Esophagus squamous epithelium (tissue), 5 donors: ENCODE data around the gene RARB. TPM values are rescaled to one million over a fixed set of nuclear protein-coding genes. Genes with fewer than 3 reads are reported as not detected.

ENCODE experiments used
- DNase-seq: peaks from one replicate; lab custom pipeline; 2025; lab: John Stamatoyannopoulos, UW
- H3K27ac ChIP-seq, 4 donors: fragments of 200-600 bp; sonication (generic); one replicate each; pipeline ENCODE4 v1.5.1; 2016 to 2019; ENCODE audit warnings: mild to moderate bottlenecking in 1 of 4
- H3K27me3 ChIP-seq, 4 donors: fragments of 200-600 bp; sonication (generic); 1 replicate in 3 of 4; 2 replicates in 1 of 4; pipeline versions ENCODE4 v1.5.1 to v1.6.0; 2017 to 2021; ENCODE audit warnings: antibody characterized with exemption in 1 of 4
- H3K36me3 ChIP-seq, 3 donors: fragments of 200-600 bp; sonication (generic); one replicate each; pipeline ENCODE4 v1.5.1; 2016 to 2019
- H3K4me1 ChIP-seq, 3 donors: fragments of 200-600 bp; sonication (generic); one replicate each; pipeline ENCODE4 v1.5.1; 2017 to 2019
- H3K4me3 ChIP-seq, 4 donors: fragments of 200-600 bp; sonication (generic); 1 replicate in 3 of 4; 2 replicates in 1 of 4; pipeline ENCODE4 v1.5.1; 2016 to 2019; ENCODE audit warnings: mild to moderate bottlenecking in 2 of 4, moderate library complexity in 1 of 4
- H3K9me3 ChIP-seq, 3 donors: fragments of 200-600 bp; sonication (generic); one replicate each; pipeline ENCODE4 v1.5.1; 2016 to 2019
- POLR2A ChIP-seq, 4 donors: fragments of 450-650 bp; IDR thresholded peaks; one replicate each; pipeline ENCODE4 v1.6.1; 2017; ENCODE audit warnings: antibody characterized with exemption in 4 of 4, mild to moderate bottlenecking in 4 of 4, moderate library complexity in 3 of 4
- WGBS, 2 donors: methylation state at CpG; one replicate each; pipeline ENCODE4 v1.1.5; 2018; 5-methylcytosine and 5-hydroxymethylcytosine counted together
- intact Hi-C: fragments of 100-400 bp; cut with DNase I; formaldehyde crosslinking; loops from one replicate; pipeline ENCODE4 v1.15.0; 2022
- total RNA-seq, 4 donors: library from RNA; depleted of rRNA; stranded (reverse); fragments of >200 nt; gene quantifications; one replicate each; pipeline ENCODE4 v1.1.0, GENCODE V29; 2016
- TF ChIP-seq, protein P1 (sequence below), 6 experiments: fragments of 450-650 bp in 4 of 6; fragments of 200-600 bp in 2 of 6; sonication (generic) in 2 of 6; IDR thresholded peaks; one replicate each; pipeline ENCODE4 v1.5.1; 2016 to 2019; ENCODE audit warnings: antibody characterized with exemption in 6 of 6, mild to moderate bottlenecking in 4 of 6, moderate library complexity in 4 of 6
- donor health status: DM: yes; HTN: yes; CAD: no.

Gene RARB
- total RNA-seq, 4 donors from 2014 or later, result 1.9 to 9.0 (median 3.5) TPM

GRCh38 chr3:25449857-25450256, 21.8 kb downstream of the RARB start:
- Histone ChIP-seq H3K4me1 (peaks cover 7 to 24% (median 23%) of the 10 kb centered on the region in 3 donors), H3K27me3 (no peaks in the 10 kb centered on the region), H3K27ac (peak overlapping the region in 3 of 4 donors; percentile 8 to 79 (median 56)), H3K36me3 (no peaks in the 10 kb centered on the region), H3K4me3 (no peak overlapping the region), H3K9me3 (no peaks in the 10 kb centered on the region)
- TF ChIP-seq, protein P1, sequence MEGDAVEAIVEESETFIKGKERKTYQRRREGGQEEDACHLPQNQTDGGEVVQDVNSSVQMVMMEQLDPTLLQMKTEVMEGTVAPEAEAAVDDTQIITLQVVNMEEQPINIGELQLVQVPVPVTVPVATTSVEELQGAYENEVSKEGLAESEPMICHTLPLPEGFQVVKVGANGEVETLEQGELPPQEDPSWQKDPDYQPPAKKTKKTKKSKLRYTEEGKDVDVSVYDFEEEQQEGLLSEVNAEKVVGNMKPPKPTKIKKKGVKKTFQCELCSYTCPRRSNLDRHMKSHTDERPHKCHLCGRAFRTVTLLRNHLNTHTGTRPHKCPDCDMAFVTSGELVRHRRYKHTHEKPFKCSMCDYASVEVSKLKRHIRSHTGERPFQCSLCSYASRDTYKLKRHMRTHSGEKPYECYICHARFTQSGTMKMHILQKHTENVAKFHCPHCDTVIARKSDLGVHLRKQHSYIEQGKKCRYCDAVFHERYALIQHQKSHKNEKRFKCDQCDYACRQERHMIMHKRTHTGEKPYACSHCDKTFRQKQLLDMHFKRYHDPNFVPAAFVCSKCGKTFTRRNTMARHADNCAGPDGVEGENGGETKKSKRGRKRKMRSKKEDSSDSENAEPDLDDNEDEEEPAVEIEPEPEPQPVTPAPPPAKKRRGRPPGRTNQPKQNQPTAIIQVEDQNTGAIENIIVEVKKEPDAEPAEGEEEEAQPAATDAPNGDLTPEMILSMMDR (IDR thresholded peaks at IDR 0.05), result no peak
- no peak for TF ChIP-seq POLR2A (IDR thresholded peaks at IDR 0.05)
- intact Hi-C loops, result no loop called here
- DNase-seq, result no peak
- 84 to 94% methylated on average over 8 of the region's 8 CpGs for WGBS, 2 donors

DNA sequence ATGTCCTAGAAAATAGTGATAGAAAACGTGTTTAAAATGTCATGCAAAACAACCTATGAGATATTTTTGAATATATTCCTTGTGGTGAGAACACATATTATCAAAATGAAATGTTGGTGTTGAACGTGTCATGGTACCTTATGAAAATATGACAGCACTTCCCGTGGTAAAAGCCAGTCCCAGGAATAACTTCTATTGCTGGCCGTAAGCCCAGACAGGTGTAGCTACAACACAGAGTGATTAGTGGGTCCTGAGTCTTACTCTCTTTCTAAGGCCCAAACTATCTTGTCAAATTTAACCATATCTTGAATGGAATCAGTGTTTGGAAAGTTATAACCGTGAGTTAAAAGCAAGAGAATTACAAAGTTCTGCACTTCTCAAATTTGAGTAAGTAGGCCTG, 24.1 kb downstream of the RARB start:
- H3K9me3 ChIP-seq, result no peaks in the 10 kb centered on the region
- intact Hi-C loops, result no loop called here
- H3K27me3 ChIP-seq, result no peaks in the 10 kb centered on the region
- H3K36me3 ChIP-seq, result no peaks in the 10 kb centered on the region
- no peak overlapping the region for H3K4me3 ChIP-seq
- DNase-seq, result no peak
- peaks cover 9 to 48% (median 29%) of the 10 kb centered on the region in 3 donors for H3K4me1 ChIP-seq
- WGBS, 2 donors, result 66 to 69% methylated on average over 5 of the region's 5 CpGs
- peak overlapping the region in 2 of 4 donors; percentile 18 to 22 for H3K27ac ChIP-seq
- TF ChIP-seq POLR2A (IDR thresholded peaks at IDR 0.05), result no peak
- TF ChIP-seq, protein P1 (IDR thresholded peaks at IDR 0.05), result no peak

- Histone ChIP-seq H3K4me1 (peaks cover 9 to 53% (median 31%) of the 10 kb centered on the region in 3 donors), H3K9me3 (no peaks in the 10 kb centered on the region), H3K27ac (peak overlapping the region in 2 of 4 donors; percentile 18 to 22), H3K27me3 (no peaks in the 10 kb centered on the region), H3K4me3 (no peak overlapping the region), H3K36me3 (no peaks in the 10 kb centered on the region)
- TF ChIP-seq, protein P1 (IDR thresholded peaks at IDR 0.05), result no peak
- intact Hi-C loops, result no loop called here
- 55 to 68% methylated on average over 2 of the region's 2 CpGs for WGBS, 2 donors
- no peak for DNase-seq
Measured at GRCh38 chr3:25452740-25453139, 24.7 kb downstream of the RARB start.

GRCh38 chr3:25453619-25454004, 25.5 kb downstream of the RARB start:
- no peaks in the 10 kb centered on the region for H3K27me3 ChIP-seq
- H3K9me3 ChIP-seq, result no peaks in the 10 kb centered on the region
- TF ChIP-seq, protein P1 (IDR thresholded peaks at IDR 0.05), result no peak
- TF ChIP-seq POLR2A (IDR thresholded peaks at IDR 0.05), result no peak
- H3K27ac ChIP-seq, result peak overlapping the region in 3 of 4 donors; percentile 62 to 85 (median 74)
- H3K4me1 ChIP-seq, result peaks cover 9 to 57% (median 39%) of the 10 kb centered on the region in 3 donors
- WGBS, 2 donors, result 63% methylated on average over 5 to 6 of the region's 6 CpGs
- no peaks in the 10 kb centered on the region for H3K36me3 ChIP-seq
- intact Hi-C loops, result no loop called here
- H3K4me3 ChIP-seq, result peak overlapping the region in 1 of 4 donors; percentile 3
- DNase-seq, result no peak

DNA sequence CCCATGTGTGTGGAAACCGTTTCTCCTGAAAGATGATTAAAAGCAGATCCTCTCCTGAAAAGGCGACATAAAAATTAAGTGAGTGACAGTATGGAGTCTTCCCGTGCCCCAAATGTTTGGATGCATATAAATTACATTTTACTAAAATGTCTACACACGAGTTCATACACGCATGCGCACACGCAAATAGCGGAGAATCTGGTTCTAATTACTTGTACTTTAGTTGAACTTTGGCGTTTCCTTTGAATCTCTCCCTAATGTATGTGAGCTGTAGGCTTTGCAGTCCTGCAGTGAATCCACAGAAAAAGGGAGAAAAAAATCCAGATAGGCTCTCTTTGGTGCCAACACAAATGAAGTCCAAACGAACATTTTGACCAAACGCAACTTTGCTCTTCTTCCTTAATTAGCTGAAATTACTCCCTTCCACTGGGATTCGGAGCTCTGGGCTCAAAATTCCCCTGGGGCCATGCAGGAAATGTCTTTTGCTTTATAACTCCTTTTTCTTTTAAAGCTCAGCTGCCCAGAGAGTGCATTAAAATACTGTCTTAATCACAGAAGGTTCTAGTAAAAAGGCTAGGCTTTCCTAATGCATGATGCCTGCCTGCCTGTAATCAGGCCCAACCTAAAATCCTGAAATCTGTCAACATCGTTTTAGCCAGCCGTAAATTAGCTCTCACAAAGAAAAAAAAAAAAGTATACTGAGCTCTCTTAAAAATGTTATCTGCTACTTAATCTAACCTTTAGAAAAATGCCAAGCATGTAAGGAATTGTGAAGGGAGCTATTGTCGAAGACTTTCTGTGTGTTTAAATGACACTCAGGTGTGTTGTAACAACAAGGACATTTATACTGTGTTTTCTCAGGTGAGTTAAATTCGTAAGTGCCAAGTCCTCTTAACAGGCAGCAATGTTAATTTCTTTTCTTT, 26.2 kb downstream of the RARB start:
- Histone ChIP-seq H3K27me3 (no peaks in the 10 kb centered on the region), H3K27ac (peak overlapping the region in 3 of 4 donors; percentile 62 to 85 (median 74)), H3K4me1 (peaks cover 9 to 57% (median 34%) of the 10 kb centered on the region in 3 donors), H3K4me3 (peak overlapping the region in 1 of 4 donors; percentile 3), H3K9me3 (no peaks in the 10 kb centered on the region), H3K36me3 (no peaks in the 10 kb centered on the region)
- WGBS, 2 donors, result 37 to 49% methylated on average over 16 of the region's 16 CpGs
- DNase-seq, result no peak
- intact Hi-C loops, result no loop called here
- TF ChIP-seq, protein P1 (IDR thresholded peaks at IDR 0.05), result no peak
- no peak for TF ChIP-seq POLR2A (IDR thresholded peaks at IDR 0.05)
